H1 (cell line): ENCODE results near the gene C2orf72. TPM values are rescaled to one million over a fixed set of nuclear protein-coding genes. Genes with fewer than 3 reads are reported as not detected.

Source experiments
- CTCF ChIA-PET: fragments of 300-600 bp; sonication (Branson Sonifier 250); formaldehyde crosslinking; loops from one replicate; lab custom pipeline; 2021; ENCODE audit not compliant: partially characterized antibody; lab: Charles Lee
- POLR2A ChIA-PET: fragments of 300-600 bp; sonication (Branson Sonifier 250); formaldehyde crosslinking; loops from one replicate; lab custom pipeline; 2021; ENCODE audit warnings: inconsistent platforms; ENCODE audit not compliant: partially characterized antibody; lab: Charles Lee
- DNase-seq, 2 experiments: peaks; one replicate each; pipeline versions ENCODE4 v3.0.0 to v3.0.0-alpha.2; 2010 to 2022; ENCODE audit warnings: low spot score in 2 of 2, low read depth in 1 of 2, mixed read lengths in 1 of 2
- FAIRE-seq: peaks from 2 replicates; lab custom pipeline; 2011; peaks lifted over from hg19 to GRCh38; lab: Jason Lieb, UNC
- H2AFZ ChIP-seq: 2 replicates; pipeline ENCODE4 v1.8.1; 2012; ENCODE audit warnings: low read length, inconsistent platforms
- H2AK5ac ChIP-seq: 2 replicates; pipeline ENCODE4 v1.6.1; 2013; ENCODE audit warnings: low read depth, low read length
- H2BK120ac ChIP-seq: replicated peaks from 2 replicates; pipeline ENCODE3; 2013; ENCODE audit warnings: low read depth, low read length, inconsistent platforms
- H2BK12ac ChIP-seq: 2 replicates; pipeline ENCODE4 v1.6.1; 2013; ENCODE audit warnings: low read depth, low read length
- H2BK15ac ChIP-seq: 2 replicates; pipeline ENCODE4 v1.6.1; 2013; ENCODE audit warnings: low read length
- H2BK20ac ChIP-seq: 2 replicates; pipeline ENCODE4 v1.6.1; 2013; ENCODE audit warnings: low read length
- H2BK5ac ChIP-seq: 2 replicates; pipeline ENCODE4 v1.6.1; 2013; ENCODE audit warnings: low read depth, low read length
- H3K14ac ChIP-seq: 2 replicates; pipeline ENCODE4 v1.6.1; 2013; ENCODE audit warnings: inconsistent platforms; ENCODE audit not compliant: insufficient read length
- H3K18ac ChIP-seq: 2 replicates; pipeline ENCODE4 v1.6.1; 2013; ENCODE audit warnings: low read length; ENCODE audit errors: extremely low read depth
- H3K23ac ChIP-seq: 2 replicates; pipeline ENCODE4 v1.6.1; 2013; ENCODE audit warnings: inconsistent platforms; ENCODE audit not compliant: insufficient read length
- H3K23me2 ChIP-seq: 2 replicates; pipeline ENCODE4 v1.6.1; 2013; ENCODE audit warnings: low read depth, low read length
- H3K27ac ChIP-seq: 2 replicates; pipeline ENCODE4 v1.6.1; 2011; ENCODE audit warnings: low read depth, low read length, inconsistent platforms
- H3K27me3 ChIP-seq, 4 experiments: replicated peaks in 1 of 4; 1 replicate in 1 of 4; 2 replicates in 3 of 4; pipeline versions ENCODE4 v1.6.1 to v1.8.1; 2011 to 2013; ENCODE audit warnings: low read length in 3 of 4, mild to moderate bottlenecking in 3 of 4, inconsistent platforms in 2 of 4, mixed read lengths in 2 of 4, moderate library complexity in 1 of 4; ENCODE audit not compliant: control insufficient read depth in 3 of 4, insufficient read depth in 3 of 4; ENCODE audit errors: extremely low read depth in 1 of 4
- H3K36me3 ChIP-seq, 4 experiments: 2 replicates each; pipeline versions ENCODE4 v1.6.1 to v1.8.1; 2011 to 2013; ENCODE audit warnings: mild to moderate bottlenecking in 4 of 4, low read length in 3 of 4, moderate library complexity in 2 of 4, control low read depth in 1 of 4, inconsistent platforms in 1 of 4; ENCODE audit not compliant: insufficient read depth in 4 of 4, control insufficient read depth in 2 of 4
- H3K4ac ChIP-seq: replicated peaks from 2 replicates; pipeline ENCODE3; 2013; ENCODE audit warnings: low read length, low read depth, mixed read lengths, inconsistent platforms; ENCODE audit not compliant: insufficient read length
- H3K4me1 ChIP-seq, 4 experiments: replicated peaks in 1 of 4; 1 replicate in 1 of 4; 2 replicates in 3 of 4; pipeline versions ENCODE4 v1.6.1 to v1.8.1; 2011 to 2013; ENCODE audit warnings: low read length in 3 of 4, inconsistent platforms in 2 of 4, mixed read lengths in 1 of 4; ENCODE audit not compliant: insufficient read depth in 4 of 4, control insufficient read depth in 3 of 4
- H3K4me2 ChIP-seq, 2 experiments: 2 replicates each; pipeline versions ENCODE4 v1.6.1 to v1.8.1; 2011 to 2013; ENCODE audit warnings: low read depth in 2 of 2, low read length in 2 of 2, control low read depth in 1 of 2, inconsistent platforms in 1 of 2, mild to moderate bottlenecking in 1 of 2; ENCODE audit not compliant: insufficient read depth in 1 of 2
- H3K4me3 ChIP-seq, 4 experiments: fragments of 200-600, 300-600 bp in 1 of 4; sonication (generic), shearing (Covaris generic), sonication (Bioruptor Twin) in 1 of 4; 2 replicates each; pipeline versions ENCODE4 v1.5.1 to v1.8.1; 2011 to 2016; ENCODE audit warnings: low read length in 4 of 4, low read depth in 3 of 4, control low read depth in 2 of 4, inconsistent platforms in 2 of 4, mild to moderate bottlenecking in 2 of 4, mixed read lengths in 1 of 4, moderate library complexity in 1 of 4; ENCODE audit not compliant: insufficient read depth in 2 of 4; ENCODE audit errors: extremely low read depth in 1 of 4
- H3K56ac ChIP-seq: replicated peaks from 2 replicates; pipeline ENCODE3; 2013; ENCODE audit warnings: low read depth, mild to moderate bottlenecking, mixed read lengths, low read length, inconsistent platforms; ENCODE audit not compliant: insufficient read length
- H3K79me1 ChIP-seq: 2 replicates; pipeline ENCODE4 v1.6.1; 2013; ENCODE audit warnings: low read depth, low read length, control low read depth
- H3K79me2 ChIP-seq, 2 experiments: 2 replicates each; pipeline versions ENCODE4 v1.6.1 to v1.8.1; 2012 to 2013; ENCODE audit warnings: low read length in 2 of 2, mild to moderate bottlenecking in 2 of 2, inconsistent platforms in 1 of 2; ENCODE audit not compliant: insufficient read depth in 2 of 2, control insufficient read depth in 1 of 2
- H3K9ac ChIP-seq, 4 experiments: replicated peaks in 1 of 4; 1 replicate in 1 of 4; 2 replicates in 3 of 4; pipeline versions ENCODE4 v1.6.1 to v1.8.1; 2011 to 2013; ENCODE audit warnings: low read depth in 3 of 4, low read length in 3 of 4, control low read depth in 2 of 4, mild to moderate bottlenecking in 2 of 4, moderate library complexity in 2 of 4, inconsistent platforms in 1 of 4; ENCODE audit errors: extremely low read depth in 1 of 4
- H3K9me3 ChIP-seq, 2 experiments: 2 replicates each; pipeline versions ENCODE4 v1.6.1 to v1.8.1; 2012 to 2013; ENCODE audit warnings: mild to moderate bottlenecking in 2 of 2, moderate library complexity in 2 of 2, control low read depth in 1 of 2, inconsistent platforms in 1 of 2, low read depth in 1 of 2, low read length in 1 of 2, mixed read lengths in 1 of 2; ENCODE audit not compliant: insufficient read depth in 2 of 2
- H4K20me1 ChIP-seq, 2 experiments: replicated peaks in 1 of 2; 2 replicates each; pipeline versions ENCODE3 to v1.8.1; 2011 to 2013; ENCODE audit warnings: inconsistent platforms in 2 of 2, low read length in 2 of 2, mild to moderate bottlenecking in 1 of 2; ENCODE audit not compliant: insufficient read depth in 2 of 2, control insufficient read depth in 1 of 2
- H4K5ac ChIP-seq: 2 replicates; pipeline ENCODE4 v1.6.1; 2013; ENCODE audit warnings: low read length, low read depth, mixed read lengths, inconsistent platforms; ENCODE audit not compliant: insufficient read length
- H4K8ac ChIP-seq: 2 replicates; pipeline ENCODE4 v1.8.0; 2013; ENCODE audit warnings: mild to moderate bottlenecking, moderate library complexity, low read length, inconsistent platforms; ENCODE audit not compliant: insufficient read depth; ENCODE audit errors: extremely low read depth
- H4K91ac ChIP-seq: replicated peaks from 2 replicates; pipeline ENCODE3; 2013; ENCODE audit warnings: low read length, mixed read lengths, inconsistent platforms; ENCODE audit not compliant: insufficient read length
- CBX8 ChIP-seq: fragments of 300-800, 300-1000 bp; sonication (generic); IDR thresholded peaks from 2 replicates; pipeline ENCODE4 v1.7.1; 2016; ENCODE audit warnings: low read depth, low read length, borderline replicate concordance
- FOSL1 ChIP-seq: IDR thresholded peaks from 2 replicates; pipeline ENCODE4 v1.6.1; 2011; ENCODE audit warnings: mild to moderate bottlenecking, low read depth, low read length, moderate library complexity; ENCODE audit not compliant: insufficient read depth
- JUND ChIP-seq: IDR thresholded peaks from 2 replicates; pipeline ENCODE4 v1.6.1; 2011; ENCODE audit warnings: mild to moderate bottlenecking, improper control_type of control experiment, low read length
- RBBP5 ChIP-seq: IDR thresholded peaks from 2 replicates; pipeline ENCODE4 v1.7.1; 2012; ENCODE audit warnings: low read depth, mild to moderate bottlenecking, inconsistent platforms, low read length, moderate library complexity, borderline replicate concordance
- TBP ChIP-seq: IDR thresholded peaks from 2 replicates; pipeline ENCODE4 v1.6.1; 2011; ENCODE audit warnings: low read depth, low read length, improper control_type of control experiment
- WGBS, 2 experiments: shearing (Covaris generic) in 1 of 2; methylation state at CpG; one replicate each; pipeline versions ENCODE4 v1.1.6 to v1.1.7; 2013 to 2015; ENCODE audit warnings: low lambda C conversion rate in 2 of 2, mixed read lengths in 2 of 2, inconsistent platforms in 1 of 2, low coverage in 1 of 2, missing lambda C conversion rate in 1 of 2; ENCODE audit not compliant: insufficient replicate concordance in 2 of 2, insufficient coverage in 1 of 2, insufficient read length in 1 of 2; ENCODE audit errors: extremely low coverage in 1 of 2, missing lambda C conversion rate in 1 of 2; 5-methylcytosine and 5-hydroxymethylcytosine counted together
- polyA plus RNA-seq, 7 experiments: library from polyadenylated mRNA; depleted of rRNA in 3 of 7; stranded (reverse) in 5 of 7; unstranded in 2 of 7; fragments of >200 nt in 5 of 7; fragments of 200-250 nt in 2 of 7; gene quantifications; 1 replicate in 5 of 7; 2 replicates in 1 of 7; 4 replicates in 1 of 7; pipeline versions ENCODE4 v1.2.1 to v1.2.3, GENCODE V29; 2011 to 2013; ENCODE audit warnings: missing spikeins in 2 of 7, mixed read lengths in 2 of 7
- total RNA-seq: library from RNA; stranded (reverse); fragmentation: NEBNext Ultra II Directional; extraction: Animal tissue kit (Norgen Biotek cat#: 25700); gene quantifications from 2 replicates; pipeline ENCODE4 v1.2.1, GENCODE V29; 2021
- TF ChIP-seq, protein P1 (sequence below): IDR thresholded peaks from 2 replicates; pipeline ENCODE4 v1.6.1; 2012; ENCODE audit warnings: low read length, inconsistent platforms

Gene C2orf72
- total and polyA plus RNA-seq, 2 of the 8 experiments (the other 6 are each of a cell fraction or from before 2014, with no cell fraction given): 1.1 to 1.7 TPM

DNA sequence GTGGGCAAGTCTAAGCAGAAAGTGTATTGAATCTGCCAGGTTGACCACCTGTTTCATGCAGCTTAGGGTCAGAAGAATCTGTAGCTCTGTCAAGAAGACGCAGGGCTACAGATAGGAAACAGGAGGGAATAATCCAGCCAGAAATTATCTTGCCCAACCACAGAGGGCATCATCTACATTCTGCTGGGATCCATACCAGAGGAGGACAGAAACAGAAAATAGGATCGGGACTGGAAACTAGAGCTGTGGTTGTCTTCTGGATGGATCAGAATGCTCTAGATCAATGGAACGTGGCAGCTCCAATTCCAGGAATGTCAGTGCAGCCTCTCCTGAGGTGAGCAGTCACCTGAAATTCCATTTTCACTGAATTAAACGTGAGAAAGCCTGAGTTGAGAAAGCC, 37.8 kb upstream of the C2orf72 start:
- FAIRE-seq: no peak

More for the DNA sequence above, 37.8 kb upstream of the C2orf72 start:
- Histone ChIP-seq H4K8ac (no peak overlapping the region), H3K4me3 (no peak overlapping the region), H3K79me2 (no peaks in the 10 kb centered on the region), H3K23ac (no peak overlapping the region), H2AK5ac (no peak overlapping the region), H3K79me1 (no peaks in the 10 kb centered on the region), H4K5ac (no peak overlapping the region), H2AFZ (no peak overlapping the region), H3K36me3 (no peaks in the 10 kb centered on the region), H3K23me2 (no peaks in the 10 kb centered on the region), H3K9ac (no peak overlapping the region), H3K4me2 (no peak overlapping the region), H3K4me1 (no peaks in the 10 kb centered on the region; a peak in 2 of 7 replicates), H2BK20ac (0 out of 2 replicates have a peak overlapping the region, but pooled peaks have one; percentile 57), H2BK15ac (no peak overlapping the region), H4K20me1 (no peaks in the 10 kb centered on the region), H2BK5ac (no peak overlapping the region), H3K18ac (no peak overlapping the region), H3K27me3 (peaks cover 0 to 6% (median 3%) of the 10 kb centered on the region in 4 experiments; a peak in 3 of 7 replicates), H3K9me3 (no peaks in the 10 kb centered on the region), H4K91ac (no peak overlapping the region), H2BK120ac (no peak overlapping the region), H3K14ac (no peak overlapping the region), H2BK12ac (no peak overlapping the region), H3K27ac (no peak overlapping the region), H3K56ac (no peak overlapping the region), H3K4ac (no peak overlapping the region)
- 81% methylated on average over 4 of the region's 4 CpGs; no CpG with 5 or more reads in 1 of the 2 experiments for WGBS, 2 experiments
- TF ChIP-seq, protein P1, sequence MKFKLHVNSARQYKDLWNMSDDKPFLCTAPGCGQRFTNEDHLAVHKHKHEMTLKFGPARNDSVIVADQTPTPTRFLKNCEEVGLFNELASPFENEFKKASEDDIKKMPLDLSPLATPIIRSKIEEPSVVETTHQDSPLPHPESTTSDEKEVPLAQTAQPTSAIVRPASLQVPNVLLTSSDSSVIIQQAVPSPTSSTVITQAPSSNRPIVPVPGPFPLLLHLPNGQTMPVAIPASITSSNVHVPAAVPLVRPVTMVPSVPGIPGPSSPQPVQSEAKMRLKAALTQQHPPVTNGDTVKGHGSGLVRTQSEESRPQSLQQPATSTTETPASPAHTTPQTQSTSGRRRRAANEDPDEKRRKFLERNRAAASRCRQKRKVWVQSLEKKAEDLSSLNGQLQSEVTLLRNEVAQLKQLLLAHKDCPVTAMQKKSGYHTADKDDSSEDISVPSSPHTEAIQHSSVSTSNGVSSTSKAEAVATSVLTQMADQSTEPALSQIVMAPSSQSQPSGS: no peak
- TF ChIP-seq RBBP5 (no peak), CBX8 (no peak), TBP (no peak), FOSL1 (no peak), JUND (no peak)
- DNase-seq: no peak
- ChIA-PET CTCF (interaction anchor here (0.7 to 2.3 kb wide), 12 partner anchors 8 to 175 kb away, joined by 3 to 15 read pairs (median 5); no protein-coding TSS in a partner anchor), POLR2A (interaction anchor here (1.5 kb wide), 1 partner anchor 9 kb away, joined by 4 read pairs; no protein-coding TSS in a partner anchor)
